ENCODE measurements around the gene ELMO1.

Gene ELMO1

DNA sequence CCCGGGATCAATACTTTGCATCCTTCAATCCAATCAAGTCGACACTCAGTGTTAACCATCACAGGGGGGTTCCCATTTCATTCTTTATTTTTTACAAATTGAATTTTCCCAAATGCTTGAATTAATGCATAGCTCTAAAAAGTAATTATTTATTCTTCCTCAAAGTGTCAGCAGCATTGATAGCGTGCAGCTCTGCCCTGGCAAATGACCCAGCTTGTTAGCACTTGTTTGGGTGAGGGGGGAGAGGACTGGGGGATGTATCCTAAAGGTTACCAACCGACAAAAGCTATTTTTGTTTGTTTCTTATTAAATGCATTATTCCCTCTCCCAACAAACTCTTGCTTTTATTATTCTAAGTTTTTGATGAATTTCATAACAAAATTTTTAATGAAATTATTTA is 27.0 kb upstream of the ELMO1 start:
- in situ Hi-C loops (cut with MboI; ENCODE audit: low sequenced_read_pairs), result no loop called here

DNA sequence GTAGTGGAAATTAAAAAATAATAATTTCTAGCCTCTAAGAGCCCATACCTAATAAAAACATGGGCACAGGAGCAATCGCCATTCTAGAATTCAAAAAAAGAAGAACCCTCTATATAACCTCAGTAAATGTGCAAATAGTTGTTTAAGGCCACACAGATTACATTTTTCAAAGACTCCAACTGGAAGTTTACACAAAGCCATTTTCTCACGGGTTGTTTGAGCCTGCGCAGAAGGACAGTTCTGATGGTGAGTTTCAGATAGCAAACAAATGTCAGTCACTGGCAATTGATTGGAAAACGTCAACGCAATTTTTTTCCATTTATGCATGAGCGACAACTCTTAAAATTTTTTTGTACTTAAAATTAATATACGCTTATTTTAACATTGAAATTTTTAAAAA is 23.0 kb upstream of the ELMO1 start:
- in situ Hi-C loops (cut with MboI; ENCODE audit: low sequenced_read_pairs), result no loop called here

DNA sequence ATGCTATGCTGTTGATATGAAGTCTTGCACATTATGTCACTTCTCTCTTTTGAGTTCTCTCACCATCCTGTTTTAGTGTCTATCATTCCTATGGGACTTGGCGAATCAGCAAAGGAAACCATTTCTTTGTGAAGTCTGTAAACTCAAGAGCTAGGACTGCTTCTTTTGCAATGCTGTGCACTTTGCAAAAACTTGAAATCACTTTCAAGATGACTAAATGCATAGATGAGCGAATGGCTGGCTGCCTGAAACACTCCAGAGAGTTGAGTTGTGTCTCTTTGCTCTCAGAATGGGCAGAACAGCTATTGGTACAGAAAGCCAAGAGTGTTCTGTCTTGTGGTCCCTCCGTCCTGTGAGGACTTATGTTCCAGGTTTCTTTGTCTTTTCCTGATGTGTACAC is 18.3 kb upstream of the ELMO1 start:
- in situ Hi-C loops (cut with MboI; ENCODE audit: low sequenced_read_pairs), result no loop called here

DNA sequence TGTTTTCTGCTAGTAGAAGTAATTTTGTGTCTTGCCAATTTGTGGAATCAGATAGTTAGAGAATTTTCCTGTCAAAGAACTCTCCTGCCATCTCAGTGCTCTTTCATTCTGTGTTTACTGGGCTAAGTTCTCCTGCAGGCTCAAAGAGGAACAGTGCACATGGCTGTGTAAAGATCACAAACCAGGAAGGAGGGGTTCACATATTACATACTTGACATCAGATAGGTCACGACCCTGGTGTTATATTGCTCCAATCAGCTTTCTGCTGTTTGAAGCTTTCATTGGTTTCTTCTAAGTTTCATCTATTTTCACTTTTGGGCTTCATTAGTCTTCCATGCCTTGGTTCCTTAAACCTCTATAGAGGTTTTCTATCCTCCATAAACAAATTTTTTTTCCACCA is 13.5 kb upstream of the ELMO1 start:
- in situ Hi-C loops (cut with MboI; ENCODE audit: low sequenced_read_pairs), result no loop called here

DNA sequence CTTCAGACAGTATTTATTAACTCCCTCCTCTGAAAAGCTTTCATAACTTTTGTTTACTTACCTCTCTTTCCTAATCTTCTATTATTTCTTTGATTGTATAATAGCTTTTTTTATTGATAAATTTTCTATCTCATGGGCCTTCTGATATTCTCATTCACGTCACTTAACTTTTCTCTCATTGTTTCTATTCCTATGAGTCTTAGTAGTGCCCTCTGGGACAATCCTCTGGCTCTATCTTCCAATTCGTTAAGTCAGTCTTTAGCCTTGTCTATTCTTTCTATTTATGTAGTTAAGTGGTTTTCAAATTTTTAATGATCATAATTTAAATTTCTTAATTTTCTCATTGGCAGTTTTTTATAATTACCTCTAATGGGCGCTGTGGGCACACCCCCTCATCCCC is 6.4 kb upstream of the ELMO1 start:
- in situ Hi-C loops (cut with MboI; ENCODE audit: low sequenced_read_pairs), result no loop called here

DNA sequence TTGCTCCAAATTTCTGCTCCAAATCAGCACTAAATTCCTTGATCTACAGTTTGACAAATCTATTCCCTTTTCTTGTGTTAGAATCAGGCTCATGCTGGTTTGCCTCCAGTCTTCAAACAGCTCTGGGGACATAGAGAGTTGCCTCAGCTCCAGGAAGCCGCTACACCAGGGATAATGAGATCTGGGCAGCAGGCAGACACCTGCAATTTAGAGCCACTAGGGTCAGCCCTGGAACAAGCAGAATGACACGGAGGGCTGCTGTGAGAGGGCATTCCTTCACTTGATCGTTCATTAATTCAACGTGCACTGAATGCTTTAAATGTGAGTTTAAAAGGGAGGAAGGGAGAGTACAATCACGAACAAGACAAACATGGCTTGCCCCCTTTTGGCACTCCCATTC is 3.7 kb upstream of the ELMO1 start:
- in situ Hi-C loops (cut with MboI; ENCODE audit: low sequenced_read_pairs), result no loop called here

DNA sequence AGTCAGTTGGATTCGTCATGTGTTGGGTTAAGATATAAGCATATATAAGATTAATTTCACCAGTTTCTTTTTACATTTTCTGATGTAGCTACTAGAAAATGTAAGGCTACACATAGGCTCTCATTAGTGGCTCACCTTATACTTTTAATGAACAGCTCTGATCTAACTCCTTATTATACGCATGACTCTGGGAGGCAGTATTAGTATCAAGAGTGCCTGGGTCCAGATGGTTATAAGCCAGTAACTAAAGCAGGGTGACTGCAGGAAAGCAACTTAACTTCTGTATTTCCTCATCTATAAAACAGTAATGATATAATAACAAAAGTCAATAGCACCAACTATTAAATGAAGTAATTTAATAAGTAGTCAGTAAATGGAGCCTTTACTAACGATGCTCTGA is 1.4 kb upstream of the ELMO1 start:
- in situ Hi-C loops (cut with MboI; ENCODE audit: low sequenced_read_pairs), result no loop called here

DNA sequence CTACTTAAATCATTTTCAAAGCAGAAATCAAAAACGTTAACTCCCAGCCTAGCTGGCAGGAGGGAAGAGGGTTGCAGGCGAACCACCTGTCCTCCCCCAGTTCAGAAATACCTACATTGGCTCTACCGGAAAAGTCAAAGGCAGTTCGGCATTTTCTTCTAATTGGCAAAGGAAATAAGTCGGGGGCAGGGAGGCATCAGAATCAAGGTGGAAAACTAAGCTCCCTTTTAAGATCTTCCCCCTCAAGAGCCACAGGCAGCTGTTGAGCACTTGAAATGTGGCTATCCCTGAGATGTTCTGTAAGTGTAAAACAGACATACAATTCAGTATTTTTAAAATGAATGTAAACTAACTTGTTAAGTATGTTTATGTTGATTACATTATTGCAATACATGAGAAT is 957 bp upstream of the ELMO1 start:
- in situ Hi-C loops (cut with MboI; ENCODE audit: low sequenced_read_pairs), result no loop called here

DNA sequence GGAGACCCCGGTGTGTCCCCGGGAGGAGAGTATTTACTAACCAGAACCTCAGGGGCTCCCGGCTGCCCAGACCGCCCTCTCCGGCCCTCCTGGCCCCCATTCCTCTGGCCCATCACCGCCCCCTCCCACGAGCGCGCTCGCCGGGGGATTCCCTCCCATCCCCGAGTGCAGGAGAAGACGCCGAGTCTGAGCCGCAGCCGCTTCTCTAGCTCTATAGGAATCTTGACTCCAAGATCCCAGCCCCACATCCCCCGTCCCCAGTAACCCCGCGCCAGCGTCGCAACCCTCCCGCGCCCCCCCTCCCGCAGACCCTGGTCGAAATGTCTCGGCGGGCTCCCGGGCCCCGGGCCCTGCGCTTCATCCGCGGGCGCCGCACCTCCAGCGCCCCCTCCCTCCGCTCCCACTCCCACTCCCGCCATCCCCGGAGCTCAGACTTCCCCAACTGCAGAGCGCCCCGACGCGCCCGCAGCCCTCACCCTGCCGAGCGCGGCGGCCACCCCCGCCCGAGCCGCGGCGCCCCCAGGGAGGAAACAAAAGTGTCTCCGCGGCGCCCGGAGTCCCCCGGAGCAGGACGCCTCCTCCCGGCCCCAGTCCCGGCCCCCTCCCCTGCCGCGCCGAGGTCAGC is 541 bp downstream of the ELMO1 start:
- in situ Hi-C loops (cut with MboI; ENCODE audit: low sequenced_read_pairs), result no loop called here

DNA sequence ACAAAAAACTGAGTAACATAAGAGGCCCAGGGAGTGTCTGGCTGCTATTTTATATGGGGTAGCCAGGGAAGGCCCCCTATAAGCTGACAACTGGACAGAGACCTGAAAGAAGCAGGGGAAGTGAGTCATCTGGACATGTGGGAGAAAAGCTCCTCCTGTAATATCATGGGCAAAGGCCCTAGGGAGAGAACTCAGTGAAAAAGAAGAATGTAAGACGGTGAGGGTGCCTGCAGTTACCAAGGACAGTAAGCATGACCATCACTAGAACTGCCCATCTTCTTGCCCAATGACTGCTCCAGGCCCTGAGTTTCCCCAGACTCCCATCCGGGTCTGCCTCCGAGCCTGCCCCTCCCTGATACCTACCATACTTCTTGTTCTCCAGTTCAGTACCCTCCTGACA is 2.3 kb downstream of the ELMO1 start:
- in situ Hi-C loops (cut with MboI; ENCODE audit: low sequenced_read_pairs), result no loop called here

DNA sequence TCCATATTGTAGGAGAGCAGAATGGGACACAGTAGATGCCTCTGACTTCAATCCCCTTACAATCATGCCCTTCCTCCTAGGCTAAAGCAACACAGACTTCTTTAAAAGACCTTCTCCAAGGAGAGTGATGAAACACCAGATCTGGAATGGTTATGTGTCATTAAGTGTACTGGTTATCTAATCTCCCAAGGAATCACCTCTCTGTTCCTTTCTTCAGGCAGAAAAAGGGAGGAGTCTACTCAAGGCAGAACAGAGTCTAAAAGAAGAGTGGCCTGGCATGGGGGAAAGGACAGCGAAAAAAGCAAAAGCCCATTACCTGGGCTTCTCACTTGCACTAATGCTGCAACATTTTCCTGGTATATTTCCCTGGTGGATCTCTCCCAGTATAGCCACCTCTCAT is 2.9 kb downstream of the ELMO1 start:
- in situ Hi-C loops (cut with MboI; ENCODE audit: low sequenced_read_pairs), result no loop called here

DNA sequence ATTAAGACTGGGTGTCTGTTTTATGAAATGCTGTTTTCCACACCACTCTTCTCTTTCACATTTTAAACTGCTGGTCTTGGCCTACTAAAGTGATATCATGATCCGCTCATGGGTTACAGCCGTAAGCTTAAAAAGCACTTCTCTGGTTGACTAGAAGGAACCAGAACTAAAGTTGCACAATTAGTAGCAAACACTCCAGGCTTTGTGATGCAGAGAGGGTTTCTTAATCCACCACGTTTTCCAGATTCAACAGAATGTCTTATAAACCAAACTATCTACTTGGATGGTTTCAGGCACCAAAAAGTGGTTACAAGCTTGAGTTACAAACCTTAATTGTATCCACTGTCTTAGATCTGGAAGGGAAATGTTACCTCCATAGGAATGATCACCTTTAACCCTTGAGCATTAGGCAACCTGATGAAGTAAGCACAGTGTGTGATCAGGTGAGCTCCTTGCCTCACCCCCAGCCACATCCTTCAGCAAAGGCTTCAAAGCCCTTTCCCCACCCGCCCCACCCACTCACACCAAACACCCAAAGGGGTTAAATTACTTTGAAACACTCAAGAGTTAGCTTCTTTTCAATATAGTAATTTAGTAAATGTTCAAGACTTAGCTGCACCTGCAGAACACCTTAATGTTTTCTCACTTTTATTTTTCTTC is 3.5 kb downstream of the ELMO1 start:
- in situ Hi-C loops (cut with MboI; ENCODE audit: low sequenced_read_pairs), result no loop called here

DNA sequence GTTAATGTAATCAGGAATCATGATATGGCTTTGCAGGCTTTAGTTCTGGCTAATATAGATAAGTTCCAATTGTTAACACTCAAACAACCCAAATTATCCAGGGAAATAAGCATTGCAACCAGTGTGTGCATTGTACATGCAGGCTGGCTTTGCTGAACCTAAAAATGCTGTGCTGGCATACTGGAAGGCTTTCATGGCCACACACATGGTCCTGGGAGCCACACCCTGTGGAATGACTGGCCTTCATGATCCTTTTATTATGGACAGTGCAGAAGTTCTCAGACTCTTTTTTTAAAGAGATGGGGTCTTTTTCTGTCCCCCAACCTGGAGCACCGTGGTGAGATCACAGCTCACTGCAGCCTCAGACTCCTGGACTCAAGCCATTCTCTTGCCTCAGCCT is 5.0 kb downstream of the ELMO1 start:
- in situ Hi-C loops (cut with MboI; ENCODE audit: low sequenced_read_pairs), result no loop called here

DNA sequence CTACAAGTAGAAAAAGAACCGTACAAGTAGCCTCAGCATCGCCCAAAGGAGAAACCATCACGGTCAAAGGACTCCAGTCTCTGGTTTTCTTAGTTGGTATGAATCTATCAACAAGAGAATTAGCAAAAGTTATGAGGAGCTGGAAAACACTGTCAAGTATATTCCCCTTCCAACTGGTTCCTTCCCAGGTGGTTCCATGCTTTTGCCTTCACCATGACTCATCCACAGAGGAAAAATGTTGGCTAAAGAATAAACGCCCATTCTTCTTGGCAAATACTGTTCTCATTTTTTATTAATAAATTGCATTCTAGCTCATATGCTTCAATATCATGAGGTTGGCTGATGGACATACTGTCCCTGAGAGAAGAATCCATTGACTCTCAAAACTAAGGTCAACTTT is 6.4 kb downstream of the ELMO1 start:
- in situ Hi-C loops (cut with MboI; ENCODE audit: low sequenced_read_pairs), result no loop called here

DNA sequence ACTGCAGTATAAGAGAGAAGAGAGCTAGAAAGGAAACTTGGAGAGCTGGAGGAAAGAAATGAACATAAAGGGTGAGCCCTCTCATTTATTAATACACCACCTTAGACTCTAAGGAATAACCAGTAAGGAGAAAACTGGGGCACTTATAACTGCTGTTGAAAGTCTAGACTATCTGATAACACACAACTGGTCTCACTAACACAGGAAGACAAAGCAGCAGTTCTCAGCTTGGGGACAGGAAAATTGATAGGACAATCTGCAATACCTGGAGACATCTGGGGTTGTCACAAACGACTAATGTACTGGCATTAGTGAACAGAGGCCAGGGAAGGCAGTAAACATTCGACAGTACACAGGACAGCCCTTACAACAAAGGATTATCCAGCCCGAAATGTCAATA is 6.8 kb downstream of the ELMO1 start:
- in situ Hi-C loops (cut with MboI; ENCODE audit: low sequenced_read_pairs), result no loop called here

DNA sequence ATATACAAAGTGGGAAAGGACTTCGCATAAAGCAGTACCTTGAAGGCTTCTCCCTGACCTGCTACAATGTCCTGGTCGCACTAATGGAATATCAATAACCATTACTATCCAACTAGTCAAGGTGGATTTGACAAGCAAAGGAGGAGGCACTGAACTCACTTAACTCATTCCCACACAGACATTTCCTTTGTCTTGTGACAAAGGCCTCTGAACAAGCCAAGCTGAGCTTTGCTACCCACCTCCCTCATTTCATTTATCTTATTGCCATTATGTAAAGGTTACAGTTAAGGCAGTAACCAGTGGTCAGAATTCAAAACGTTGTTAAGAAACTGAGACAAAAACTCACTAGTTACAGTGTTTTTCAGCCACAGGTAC is 7.3 kb downstream of the ELMO1 start:
- in situ Hi-C loops (cut with MboI; ENCODE audit: low sequenced_read_pairs), result no loop called here

DNA sequence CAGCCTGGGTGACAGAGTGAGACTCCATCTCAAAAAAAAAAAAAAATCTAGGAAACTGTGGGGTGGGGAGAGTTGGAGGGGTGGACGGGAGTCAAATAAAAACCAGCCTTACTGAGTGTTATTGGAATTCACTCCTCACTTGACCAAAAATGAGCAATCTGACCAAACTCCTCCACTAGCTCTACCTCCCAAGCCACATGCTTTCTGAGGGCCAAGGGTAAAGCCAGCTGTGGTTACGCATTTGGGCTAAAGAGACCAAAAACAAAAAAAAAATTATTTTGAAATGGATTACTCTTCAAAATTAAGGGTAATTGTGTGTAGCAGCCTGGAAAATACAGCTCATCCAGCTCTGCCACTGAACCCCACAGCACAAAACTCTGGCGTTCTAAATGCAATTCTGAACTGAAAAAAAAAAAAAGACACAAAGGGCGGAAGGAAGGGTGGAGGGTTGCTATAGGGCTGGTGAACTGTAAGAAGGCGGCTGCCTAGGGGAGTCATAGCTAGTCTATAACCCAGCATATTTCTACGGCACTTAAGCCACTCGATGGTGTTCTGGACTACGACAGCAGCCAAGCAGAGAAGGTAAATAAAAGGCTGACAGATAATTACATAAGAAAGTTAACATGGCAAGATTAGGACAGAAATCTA is 7.8 kb downstream of the ELMO1 start:
- in situ Hi-C loops (cut with MboI; ENCODE audit: low sequenced_read_pairs), result no loop called here

DNA sequence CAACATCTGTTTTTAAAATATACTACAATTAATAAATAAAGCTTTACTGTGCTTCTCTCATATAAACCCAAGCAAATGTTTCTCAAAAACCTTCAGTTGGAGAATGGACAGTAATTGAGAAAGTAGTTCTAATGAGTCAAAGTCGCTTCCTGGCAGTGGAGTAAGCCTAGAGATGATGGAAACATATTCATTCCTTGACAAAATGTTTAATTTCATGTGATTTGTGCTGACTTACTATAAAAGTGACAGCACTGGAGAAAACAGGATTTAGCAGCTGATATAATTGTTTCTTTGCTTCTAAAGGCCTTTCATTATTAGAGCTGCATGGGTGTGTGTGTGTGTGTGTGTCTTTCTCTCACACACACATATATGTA is 9.0 kb downstream of the ELMO1 start:
- in situ Hi-C loops (cut with MboI; ENCODE audit: low sequenced_read_pairs), result no loop called here

DNA sequence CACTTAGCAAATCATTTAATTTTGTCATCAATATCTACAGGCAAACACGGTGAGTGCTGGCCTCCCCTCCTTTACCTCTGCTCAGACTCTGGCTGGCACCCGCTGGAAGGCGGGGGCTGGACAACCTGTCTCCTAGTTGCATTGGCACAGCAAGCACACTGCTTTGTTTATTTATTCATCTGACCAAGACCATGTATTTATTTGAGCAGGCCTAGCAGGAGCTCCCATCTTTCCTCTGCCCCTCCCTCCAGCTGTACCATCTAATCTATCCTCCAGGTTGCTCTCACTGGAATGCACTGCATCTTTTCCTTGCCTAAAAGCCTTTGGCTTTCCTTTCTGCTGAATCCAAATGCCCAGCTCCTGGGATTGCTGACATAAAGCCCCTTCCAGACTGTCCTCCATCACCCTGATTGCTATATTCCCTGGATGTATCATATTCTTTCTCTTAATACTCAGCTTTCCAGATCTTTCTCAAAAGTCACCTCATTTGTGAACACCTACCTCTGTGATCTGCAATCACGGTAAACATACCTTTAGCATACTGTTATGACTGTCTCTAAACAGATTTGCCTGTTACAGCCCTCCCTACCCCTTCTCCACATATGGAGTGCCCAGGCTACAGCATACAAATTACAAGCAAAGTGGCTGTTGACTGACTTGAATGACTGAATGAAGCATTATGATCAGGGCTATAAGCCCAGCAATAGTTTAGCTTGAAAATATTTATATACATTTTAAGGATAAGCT is 9.6 kb downstream of the ELMO1 start:
- in situ Hi-C loops (cut with MboI; ENCODE audit: low sequenced_read_pairs), result no loop called here

DNA sequence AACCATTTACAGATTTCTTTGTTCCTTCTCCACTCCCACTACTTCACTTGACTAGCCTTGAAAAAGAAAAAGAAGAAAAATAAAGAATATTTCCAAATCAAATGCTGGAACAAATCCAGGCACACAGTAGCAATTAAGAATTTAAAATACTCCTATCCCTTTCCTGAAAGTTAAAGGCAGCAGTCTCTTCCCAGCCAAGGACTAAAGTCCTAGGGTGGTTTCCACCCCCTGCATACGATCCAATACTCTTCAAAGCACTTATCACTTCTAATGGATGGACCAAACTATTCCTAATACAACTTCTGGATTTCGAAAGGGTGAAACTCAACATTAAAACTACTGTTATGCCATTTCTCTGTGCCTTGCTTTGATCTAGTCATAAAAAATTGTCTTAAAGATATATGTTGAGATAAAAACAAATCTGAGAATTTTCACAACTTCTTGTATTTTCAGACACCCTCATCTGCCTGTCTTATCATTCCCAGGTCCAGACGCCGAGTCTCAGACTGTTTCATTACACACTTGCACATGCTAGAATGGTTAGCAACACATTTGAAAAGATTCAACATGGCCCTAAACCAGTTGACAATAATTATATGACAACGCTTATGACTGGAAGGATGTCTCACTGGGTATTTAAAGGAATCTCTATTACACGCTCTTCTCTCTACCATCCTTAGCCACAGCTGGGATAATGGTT is 13.4 kb downstream of the ELMO1 start:
- in situ Hi-C loops (cut with MboI; ENCODE audit: low sequenced_read_pairs), result no loop called here

DNA sequence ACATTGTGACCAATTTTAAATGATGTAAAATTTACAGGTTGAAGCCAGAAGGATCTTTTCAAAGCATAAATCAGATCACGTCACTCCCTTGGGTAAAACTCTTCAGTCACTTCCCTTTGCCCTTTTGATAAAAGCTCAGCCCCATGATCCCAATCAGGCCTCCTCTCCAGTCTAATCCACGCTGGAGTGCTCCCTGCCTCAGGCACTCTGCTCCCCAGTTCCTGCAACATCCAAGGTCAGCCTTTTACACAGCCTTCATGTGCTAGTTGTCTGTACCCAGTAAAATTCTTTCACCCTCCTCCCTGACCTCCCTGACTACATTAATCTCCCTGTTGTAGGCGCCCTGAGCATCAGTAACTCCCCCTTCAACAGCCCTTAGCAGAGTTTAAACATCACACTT is 14.1 kb downstream of the ELMO1 start:
- in situ Hi-C loops (cut with MboI; ENCODE audit: low sequenced_read_pairs), result no loop called here

All from hTERT RPE-1 (cell line).